ENCODE results near the gene FATE1.

FATE1 gene

GRCh38 chrX:151743651-151744470, 28.0 kb downstream of the FATE1 start:
- no peak for FAIRE-seq

- FAIRE-seq: no peak
Observed at GRCh38 chrX:151745651-151746050, 29.8 kb downstream of the FATE1 start.

DNA sequence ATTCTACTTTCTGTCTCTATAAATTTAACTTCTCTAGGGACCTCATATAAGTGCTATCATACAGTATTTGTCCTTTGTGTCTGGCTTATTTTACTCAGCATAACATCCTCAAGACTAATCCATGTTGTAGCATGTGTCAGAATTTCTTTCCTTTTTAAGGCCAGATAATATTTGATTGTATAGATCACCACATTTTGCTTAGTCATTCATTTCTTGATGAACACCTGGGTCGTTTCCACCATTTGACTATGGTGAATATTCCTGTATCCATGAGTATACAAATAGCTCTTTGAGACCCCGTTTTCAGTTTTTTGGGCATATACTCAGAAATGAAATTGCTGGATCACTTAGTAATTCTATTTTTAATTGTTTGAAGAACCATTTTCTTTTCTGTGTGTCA, 30.7 kb downstream of the FATE1 start:
- no peak for FAIRE-seq

- no peak for FAIRE-seq
Observed at GRCh38 chrX:151750511-151750910, 34.7 kb downstream of the FATE1 start.

DNA sequence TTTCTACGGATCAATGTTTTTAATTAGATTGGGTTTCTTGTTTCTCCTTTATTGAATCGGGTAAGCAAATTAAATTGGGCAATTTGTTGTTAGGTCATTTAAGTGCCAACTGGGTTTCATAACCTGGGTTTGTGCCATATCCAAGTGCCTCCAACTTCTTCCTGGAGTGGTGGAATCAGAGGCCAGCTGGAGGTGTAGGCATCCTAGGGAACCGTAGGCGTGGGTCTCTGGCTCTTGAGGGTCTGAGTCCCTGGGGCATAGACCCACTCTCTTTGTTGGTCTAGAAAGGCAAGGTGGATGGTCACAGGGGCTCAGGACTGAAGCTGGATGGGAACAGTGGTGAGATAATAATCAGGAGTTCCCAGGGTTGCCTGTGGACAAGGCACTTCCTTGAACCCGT, 37.0 kb downstream of the FATE1 start:
- FAIRE-seq: no peak

DNA sequence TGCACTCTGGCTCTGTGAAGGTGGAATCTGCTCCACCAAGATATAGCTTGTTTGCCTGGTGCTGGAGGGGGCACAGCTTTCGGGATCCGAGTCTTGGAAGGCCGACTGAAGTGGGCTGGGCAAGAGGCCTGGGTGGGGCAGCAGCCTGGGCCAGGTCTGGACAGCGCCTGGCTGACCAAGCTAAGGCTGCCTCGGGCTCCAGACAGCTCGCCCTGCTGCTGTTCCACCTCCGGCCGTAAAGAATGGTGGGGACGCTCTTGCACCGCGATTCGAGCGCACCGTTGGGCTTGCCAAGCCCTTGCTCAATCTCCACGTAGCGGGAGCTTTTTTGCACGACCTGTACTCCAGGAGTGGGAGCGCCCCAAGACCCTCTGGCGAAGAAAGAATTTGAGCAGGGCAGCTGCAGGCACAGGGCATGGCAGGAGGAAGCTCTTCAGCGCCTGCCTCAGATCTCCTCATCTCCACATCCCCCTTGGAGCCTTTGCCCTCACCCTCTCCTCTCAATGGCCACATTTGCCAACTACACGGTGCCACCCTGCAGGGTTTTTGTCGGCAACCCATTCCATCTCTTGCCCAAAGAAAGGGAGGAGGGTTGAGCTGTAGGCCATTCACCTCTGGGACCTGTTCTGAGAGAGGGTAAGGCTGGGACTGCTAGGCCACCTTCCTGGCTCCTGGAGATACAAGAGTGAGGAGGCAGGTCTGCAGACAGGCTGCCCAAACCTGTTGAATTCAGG, 37.6 kb downstream of the FATE1 start:
- no peak for FAIRE-seq

- FAIRE-seq: no peak
Observed at GRCh38 chrX:151754047-151754429, 38.2 kb downstream of the FATE1 start.

DNA sequence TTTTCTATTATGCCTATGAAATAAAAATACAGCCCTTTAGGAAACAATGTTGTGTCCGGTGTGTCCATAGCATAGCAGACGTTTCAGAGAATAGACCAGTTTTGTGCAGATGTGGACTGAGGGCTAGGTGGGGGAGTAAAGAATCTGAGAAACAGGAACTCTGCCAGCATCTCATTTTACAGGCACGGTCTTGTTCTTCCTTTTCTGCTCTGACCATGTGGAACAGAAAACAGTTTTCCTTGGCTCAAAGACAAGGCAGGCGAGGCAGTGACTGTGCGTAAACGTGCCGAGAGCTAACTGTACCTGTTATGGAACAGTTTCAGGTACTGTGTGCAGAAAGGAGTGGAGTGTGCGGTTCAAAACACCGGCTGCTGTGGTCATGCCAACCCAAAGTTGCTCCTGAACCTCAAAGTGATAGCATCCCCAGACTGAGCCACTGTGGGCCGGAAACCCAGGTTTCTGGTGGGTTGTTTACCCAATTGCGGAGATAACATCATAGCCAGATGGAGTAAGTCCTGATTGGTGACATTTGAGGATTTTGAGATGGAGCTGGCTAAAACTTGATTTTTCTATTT, 38.9 kb downstream of the FATE1 start:
- no peak for FAIRE-seq

- FAIRE-seq: no peak
Observed at GRCh38 chrX:151759041-151759708, 43.3 kb downstream of the FATE1 start.

DNA sequence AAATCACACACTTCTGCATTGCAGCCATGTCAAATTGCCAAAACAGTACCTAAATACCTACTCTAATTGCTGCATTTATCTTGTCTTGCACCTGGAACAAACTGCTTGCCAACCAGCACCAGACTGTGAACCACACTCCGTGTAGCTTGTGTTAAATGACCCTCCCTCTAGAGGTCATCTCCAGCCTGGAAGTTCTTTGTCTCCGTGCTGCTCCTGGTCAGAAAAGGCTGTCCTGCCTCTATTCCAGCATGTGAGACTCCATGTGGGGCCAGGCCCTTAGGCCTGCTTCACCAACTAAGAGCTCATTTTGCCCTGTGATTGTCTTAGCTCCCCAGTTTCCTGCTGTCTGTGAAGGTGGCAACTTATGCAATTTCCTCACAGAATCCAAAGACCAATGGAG, 47.0 kb downstream of the FATE1 start:
- no peak for FAIRE-seq

- FAIRE-seq: no peak
Observed at GRCh38 chrX:151763711-151764110, 47.9 kb downstream of the FATE1 start.

GRCh38 chrX:151765026-151765425, 49.2 kb downstream of the FATE1 start:
- FAIRE-seq: no peak

DNA sequence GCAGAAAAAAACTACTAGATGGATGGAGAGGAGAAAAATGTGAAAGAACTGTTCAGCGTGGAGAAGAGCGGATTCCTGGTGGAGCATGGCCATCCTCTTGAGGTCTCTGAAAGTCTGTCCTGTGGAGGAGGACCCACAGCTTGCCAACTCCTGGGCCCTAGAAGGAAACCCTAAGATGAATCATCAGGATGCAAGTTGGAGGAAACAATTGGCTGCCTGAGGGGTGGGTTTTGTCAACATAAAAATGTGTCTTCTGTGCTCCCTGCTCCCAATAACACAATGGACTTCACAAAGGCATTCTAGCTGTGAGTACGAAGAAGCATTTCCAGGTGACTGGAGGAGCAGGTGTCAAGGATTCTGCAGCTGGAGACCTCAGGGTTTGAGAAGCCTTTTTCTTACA, 55.9 kb downstream of the FATE1 start:
- no peak for FAIRE-seq
